K562 (cell line): ENCODE data around the gene BZW2. TPM values are rescaled to one million over a fixed set of nuclear protein-coding genes. Genes with fewer than 3 reads are reported as not detected.

Experiments
- ATAC-seq: fragments of 200-7000 bp; cut with Tn5 transposase; 3 replicates; pipeline ENCODE4 v1.9.1; 2020; ENCODE audit warnings: moderate library complexity
- BruUV-seq: library from RNA; stranded (reverse); fragments of 400-500 nt; replicated peaks from 2 replicates; lab custom pipeline; 2021; lab: Mats Ljungman, UMichigan
- CTCF ChIA-PET: fragments of 300-600 bp; formaldehyde crosslinking; extraction: SDS; loops from one replicate; lab custom pipeline; 2021; ENCODE audit warnings: low intra/inter-chr PET ratio; lab: Yijun Ruan, JAX
- POLR2A ChIA-PET: fragments of 300-600, 350-650 bp; sonication (Branson Sonifier 250); formaldehyde crosslinking; extraction: SDS; loops from one replicate; lab custom pipeline; 2021; ENCODE audit warnings: antibody characterized with exemption, inconsistent platforms; lab: Yijun Ruan, JAX
- DNase-seq, 4 experiments: peaks; one replicate each; pipeline versions ENCODE4 v3.0.0 to v3.0.0-alpha.2; 2011 to 2018; ENCODE audit warnings: low spot score in 3 of 4, mixed read lengths in 3 of 4; ENCODE audit errors: extremely low read depth in 1 of 4
- FAIRE-seq: peaks from 2 replicates; lab custom pipeline; 2011; peaks lifted over from hg19 to GRCh38; lab: Jason Lieb, UNC
- H2AFZ ChIP-seq: 2 replicates; pipeline ENCODE4 v1.6.0; 2011; ENCODE audit warnings: low read depth, low read length, control low read depth, inconsistent platforms
- H3K27ac ChIP-seq: fragments of 200-600 bp; 3 replicates; pipeline ENCODE4 v1.8.0; 2011; ENCODE audit warnings: low read depth, mild to moderate bottlenecking, control low read depth, inconsistent platforms, low read length, moderate library complexity, mixed read lengths; ENCODE audit errors: extremely low read depth
- H3K27me3 ChIP-seq, 2 experiments: fragments of 300-600 bp in 1 of 2; 2 replicates in 1 of 2; 3 replicates in 1 of 2; pipeline versions ENCODE4 v1.6.0 to v1.8.0; 2011; ENCODE audit warnings: inconsistent platforms in 2 of 2, low read length in 2 of 2, mild to moderate bottlenecking in 1 of 2, mixed read lengths in 1 of 2, moderate library complexity in 1 of 2; ENCODE audit not compliant: control insufficient read depth in 2 of 2, insufficient read depth in 2 of 2
- H3K36me3 ChIP-seq: fragments of 300-600 bp; 3 replicates; pipeline ENCODE4 v1.8.0; 2011; ENCODE audit warnings: mild to moderate bottlenecking, low read length, inconsistent platforms; ENCODE audit not compliant: control insufficient read depth, insufficient read depth
- H3K4me1 ChIP-seq, 2 experiments: fragments of 200-600 bp in 1 of 2; replicated peaks in 1 of 2; 2 replicates in 1 of 2; 3 replicates in 1 of 2; pipeline versions ENCODE4 v1.5.1 to v1.8.0; 2011; ENCODE audit warnings: inconsistent platforms in 2 of 2, low read length in 2 of 2, mild to moderate bottlenecking in 1 of 2, mixed read lengths in 1 of 2, moderate library complexity in 1 of 2; ENCODE audit not compliant: control insufficient read depth in 2 of 2, insufficient read depth in 2 of 2
- H3K4me2 ChIP-seq: 2 replicates; pipeline ENCODE4 v1.6.1; 2011; ENCODE audit warnings: low read length, control low read depth, inconsistent platforms, mixed read lengths; ENCODE audit not compliant: insufficient read depth
- H3K4me3 ChIP-seq: fragments of 200-600 bp; sonication (generic), shearing (Covaris generic); 2 replicates; pipeline ENCODE4 v1.5.1; 2016; ENCODE audit warnings: control low read depth, inconsistent platforms
- H3K79me2 ChIP-seq: fragments of 200-600 bp; 3 replicates; pipeline ENCODE4 v1.8.0; 2011; ENCODE audit warnings: low read length, inconsistent platforms; ENCODE audit not compliant: control insufficient read depth, insufficient read depth
- H3K9ac ChIP-seq, 2 experiments: 2 replicates each; pipeline versions ENCODE4 v1.6.0 to v1.6.1; 2011; ENCODE audit warnings: low read depth in 2 of 2, low read length in 2 of 2, control low read depth in 1 of 2, inconsistent platforms in 1 of 2, mild to moderate bottlenecking in 1 of 2, mixed read lengths in 1 of 2; ENCODE audit not compliant: insufficient read depth in 1 of 2
- H3K9me1 ChIP-seq: one replicate; pipeline ENCODE4 v1.6.0; 2011; ENCODE audit warnings: inconsistent platforms, mild to moderate bottlenecking, low read length, moderate library complexity; ENCODE audit not compliant: control insufficient read depth, insufficient read depth
- H3K9me3 ChIP-seq: replicated peaks from 2 replicates; pipeline ENCODE4 v1.5.1; 2011; ENCODE audit warnings: low read depth, low read length, inconsistent platforms; ENCODE audit not compliant: control insufficient read depth, insufficient read depth
- H4K20me1 ChIP-seq: replicated peaks from 2 replicates; pipeline ENCODE4 v1.6.1; 2011; ENCODE audit warnings: low read length, inconsistent platforms, mixed read lengths; ENCODE audit not compliant: control insufficient read depth, insufficient read depth
- CBX1 ChIP-seq: sonication (generic); IDR thresholded peaks from 2 replicates; pipeline ENCODE4 v1.6.1; 2016; ENCODE audit warnings: antibody characterized with exemption, low read depth, mild to moderate bottlenecking
- RNF2 ChIP-seq: sonication (generic); IDR thresholded peaks from 2 replicates; pipeline ENCODE4 v1.6.1; 2016
- ZC3H11A ChIP-seq: IDR thresholded peaks from 2 replicates; pipeline ENCODE4 v1.6.1; 2012; ENCODE audit warnings: low read depth, low read length, improper control_type of control experiment
- ZNF174 ChIP-seq: fragments of 250-450 bp; sonication (Bioruptor Pico); IDR thresholded peaks from 2 replicates; pipeline ENCODE4 v1.4.0; 2020; ENCODE audit warnings: mild to moderate bottlenecking
- ZNF318 ChIP-seq, 2 experiments: fragments of 450-650 bp; IDR thresholded peaks; 2 replicates each; pipeline ENCODE4 v1.6.1; 2016; ENCODE audit warnings: mild to moderate bottlenecking in 2 of 2, borderline replicate concordance in 1 of 2, low read depth in 1 of 2, moderate library complexity in 1 of 2
- WGBS: fragments of 100-300 bp; shearing (Covaris generic); methylation state at CpG from one replicate; pipeline ENCODE4 v1.1.6; 2016; ENCODE audit warnings: low coverage, mixed read lengths; ENCODE audit not compliant: insufficient coverage; ENCODE audit errors: missing lambda C conversion rate; 5-methylcytosine and 5-hydroxymethylcytosine counted together
- in situ Hi-C: fragments of 300-500 bp; cut with MboI; formaldehyde crosslinking; loops from 4 replicates; pipeline ENCODE4 v1.15.0; 2018; ENCODE audit warnings: inconsistent platforms, mixed read lengths
- intact Hi-C: fragments of 100-400 bp; cut with micrococcal nuclease; formaldehyde crosslinking; loops from 2 replicates; pipeline ENCODE4 v1.14.2; 2022
- polyA plus RNA-seq, 8 experiments: library from polyadenylated mRNA; depleted of rRNA in 4 of 8; stranded (reverse) in 5 of 8; unstranded in 3 of 8; fragments of >200 nt; fragmentation: Nextera tagmentation in 2 of 8; fragmentation: Illumina TruSeq in 1 of 8; extraction: Ambion mirVana in 2 of 8; extraction: Trizol in 1 of 8; gene quantifications; 2 replicates each; pipeline versions ENCODE4 v1.2.1 to v1.2.3, GENCODE V29; 2011 to 2014; ENCODE audit warnings: inconsistent platforms in 1 of 8, missing spikeins in 1 of 8
- total RNA-seq, 7 experiments: library from RNA; depleted of rRNA in 6 of 7; stranded (reverse); fragments of >200 nt in 6 of 7; fragmentation: Illumina TruSeq in 2 of 7; extraction: Trizol in 2 of 7; gene quantifications; 2 replicates each; pipeline versions ENCODE4 v1.2.1 to v1.2.3, GENCODE V29; 2011 to 2021; ENCODE audit warnings: low replicate concordance in 1 of 7

BZW2 gene
- total and polyA plus RNA-seq, 9 of the 15 experiments (the other 6 are each of a cell fraction or from before 2014, with no cell fraction given) = 140 to 316 (median 173) TPM

DNA sequence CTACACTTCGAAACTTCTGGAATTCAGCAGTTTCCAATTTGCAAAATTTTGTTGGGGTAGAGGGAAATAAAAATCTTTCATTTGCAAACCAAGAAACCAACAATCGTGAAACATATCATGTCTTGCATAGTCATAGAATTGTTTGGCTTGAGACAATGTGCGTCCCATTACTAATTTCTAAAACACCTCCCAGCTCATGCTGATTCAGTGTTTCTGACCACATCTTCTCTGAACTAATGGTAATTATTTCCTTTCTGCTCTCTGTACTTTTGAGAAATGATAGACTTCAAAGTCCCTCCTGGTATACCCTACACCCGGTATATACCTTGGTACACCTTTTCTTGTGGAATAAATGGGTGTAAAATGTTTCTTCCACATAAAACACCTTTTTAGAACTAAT lies 65.7 kb downstream of the BZW2 start (continued):
- no peak for TF ChIP-seq ZNF318 (IDR thresholded peaks at IDR 0.05; ENCODE audit: borderline replicate concordance in 1 of 2, low read depth in 1 of 2)

- Histone ChIP-seq H3K27me3 (no peaks in the 10 kb centered on the region), H3K36me3 (peaks cover 16% of the 10 kb centered on the region; the same call in 2 of the 3 replicates), H3K9ac (no peak overlapping the region), H3K4me3 (no peak overlapping the region), H3K79me2 (no peaks in the 10 kb centered on the region), H3K9me1 (no peaks in the 10 kb centered on the region), H3K4me2 (no peak overlapping the region), H4K20me1 (no peaks in the 10 kb centered on the region), H3K27ac (no peak overlapping the region), H3K9me3 (no peaks in the 10 kb centered on the region), H2AFZ (no peak overlapping the region), H3K4me1 (peaks cover 0 to 5% of the 10 kb centered on the region in 2 experiments; a peak in 1 of 5 replicates)
- peak; percentile 26 for FAIRE-seq
- in situ Hi-C loops = no loop called here
- intact Hi-C loops = no loop called here
- BruUV-seq = no TSS peak
- CTCF ChIA-PET = no interaction called here
- no peak for TF ChIP-seq ZNF174 (CRISPR knock-in tag)
- TF ChIP-seq RNF2 = no peak
- TF ChIP-seq CBX1 = no peak
- TF ChIP-seq ZC3H11A = no peak
- WGBS = 88% methylated on average over 4 of the region's 4 CpGs
- POLR2A ChIA-PET = no interaction called here
- no peak for DNase-seq
- no peak; the same call in 2 of the 3 replicates for ATAC-seq
Measured at GRCh38 chr7:16712916-16713315, 66.9 kb downstream of the BZW2 start.
